LNCaP clone FGC (cell line): ENCODE data around the gene SHTN1.

Experiments
- DNase-seq: peaks from one replicate; pipeline ENCODE4 v3.0.0-alpha.2; 2011; ENCODE audit warnings: low read depth
- H3K4me3 ChIP-seq: 2 replicates; pipeline ENCODE4 v1.5.1; 2011; ENCODE audit warnings: mild to moderate bottlenecking, low read depth, low read length, control low read depth
- TF ChIP-seq, protein P1 (sequence below): IDR thresholded peaks from 2 replicates; pipeline ENCODE4 v1.5.1; 2012; ENCODE audit warnings: mild to moderate bottlenecking; ENCODE audit not compliant: control insufficient read depth, insufficient read depth; ENCODE audit errors: extremely low read depth

SHTN1 gene

DNA sequence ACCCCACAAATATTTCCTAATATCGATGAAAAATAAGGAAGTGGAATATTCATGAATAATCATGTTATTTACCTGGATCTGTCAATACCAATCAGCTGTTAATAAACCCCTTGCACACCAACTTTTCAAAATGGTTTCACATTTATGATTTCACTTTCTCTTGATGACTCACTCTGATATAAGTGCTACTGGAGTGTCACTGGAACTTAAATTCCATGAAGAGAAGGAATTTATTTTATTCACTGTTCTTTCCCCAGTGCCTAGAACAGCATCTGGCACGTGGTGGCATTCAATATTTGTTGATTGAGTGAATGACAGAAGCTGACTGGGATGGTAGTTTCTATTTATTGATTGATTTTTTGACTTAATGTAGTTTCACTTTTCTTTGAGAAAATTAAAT, 159.2 kb downstream of the SHTN1 start:
- H3K4me3 ChIP-seq, result no peak overlapping the region

DNA sequence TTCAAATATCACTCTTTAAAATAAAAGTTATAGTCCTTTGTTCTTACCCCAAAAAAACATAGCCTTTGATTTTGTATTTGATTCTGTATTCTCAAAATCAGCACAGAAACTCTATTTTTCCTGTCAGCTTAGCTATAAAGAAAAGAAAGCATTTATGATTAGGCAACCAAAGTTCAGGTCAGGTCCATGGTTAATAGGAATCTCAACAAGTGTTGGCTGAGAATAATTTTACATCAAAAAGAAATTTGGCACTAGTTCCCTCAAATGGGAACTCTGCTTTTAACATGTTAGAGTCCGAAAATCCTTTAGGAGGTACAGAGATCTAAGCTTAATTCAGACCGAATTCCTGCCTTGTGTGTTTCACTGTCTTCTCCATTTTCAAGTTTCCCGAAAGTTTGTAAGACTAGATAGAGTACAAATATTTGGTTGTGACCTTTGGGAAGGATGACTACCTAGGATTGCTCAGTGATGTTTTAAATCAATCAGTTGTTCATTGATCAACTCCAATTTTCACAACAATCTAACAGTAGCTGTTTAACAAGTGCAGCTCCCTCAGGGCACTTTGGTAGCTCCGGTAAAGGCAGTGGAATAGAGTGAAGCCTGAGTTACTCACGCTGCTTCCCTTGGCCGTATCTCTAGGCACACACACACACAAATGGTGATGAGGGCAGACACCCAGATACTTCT, 164.5 kb downstream of the SHTN1 start:
- TF ChIP-seq, protein P1, sequence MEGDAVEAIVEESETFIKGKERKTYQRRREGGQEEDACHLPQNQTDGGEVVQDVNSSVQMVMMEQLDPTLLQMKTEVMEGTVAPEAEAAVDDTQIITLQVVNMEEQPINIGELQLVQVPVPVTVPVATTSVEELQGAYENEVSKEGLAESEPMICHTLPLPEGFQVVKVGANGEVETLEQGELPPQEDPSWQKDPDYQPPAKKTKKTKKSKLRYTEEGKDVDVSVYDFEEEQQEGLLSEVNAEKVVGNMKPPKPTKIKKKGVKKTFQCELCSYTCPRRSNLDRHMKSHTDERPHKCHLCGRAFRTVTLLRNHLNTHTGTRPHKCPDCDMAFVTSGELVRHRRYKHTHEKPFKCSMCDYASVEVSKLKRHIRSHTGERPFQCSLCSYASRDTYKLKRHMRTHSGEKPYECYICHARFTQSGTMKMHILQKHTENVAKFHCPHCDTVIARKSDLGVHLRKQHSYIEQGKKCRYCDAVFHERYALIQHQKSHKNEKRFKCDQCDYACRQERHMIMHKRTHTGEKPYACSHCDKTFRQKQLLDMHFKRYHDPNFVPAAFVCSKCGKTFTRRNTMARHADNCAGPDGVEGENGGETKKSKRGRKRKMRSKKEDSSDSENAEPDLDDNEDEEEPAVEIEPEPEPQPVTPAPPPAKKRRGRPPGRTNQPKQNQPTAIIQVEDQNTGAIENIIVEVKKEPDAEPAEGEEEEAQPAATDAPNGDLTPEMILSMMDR, result no peak
- DNase-seq, result no peak
- H3K4me3 ChIP-seq, result no peak overlapping the region

More for the DNA sequence above, 159.2 kb downstream of the SHTN1 start:
- DNase-seq, result no peak
- TF ChIP-seq, protein P1, result no peak

DNA sequence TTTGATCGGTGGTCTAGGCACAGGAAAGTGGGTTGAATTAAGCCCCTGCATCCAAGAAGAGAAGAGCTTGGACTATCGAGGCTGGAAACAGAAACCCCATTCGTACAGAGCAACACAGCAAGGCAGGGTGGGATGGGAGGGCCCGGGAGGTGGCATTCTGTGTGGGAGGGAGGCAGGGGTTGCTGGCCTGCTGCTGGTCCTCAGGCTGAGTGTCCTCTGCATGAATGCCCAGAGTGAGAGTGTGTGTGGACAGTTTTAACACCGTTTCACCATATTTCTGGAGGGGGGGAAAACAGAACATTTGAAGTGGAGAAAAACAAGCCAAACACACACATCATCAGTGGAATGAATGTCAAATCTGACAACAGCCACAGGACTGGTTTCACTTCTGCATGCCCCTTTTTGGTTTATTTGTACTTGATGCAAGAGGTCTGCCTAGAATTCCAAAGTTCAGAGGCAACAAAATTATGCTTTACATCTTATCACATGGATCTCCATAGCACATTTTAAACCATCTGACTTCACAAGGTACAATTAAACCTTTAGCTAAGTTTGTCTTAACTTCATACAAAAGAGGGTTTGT, 166.8 kb downstream of the SHTN1 start:
- DNase-seq, result no peak
- TF ChIP-seq, protein P1, result no peak
- H3K4me3 ChIP-seq, result no peak overlapping the region

DNA sequence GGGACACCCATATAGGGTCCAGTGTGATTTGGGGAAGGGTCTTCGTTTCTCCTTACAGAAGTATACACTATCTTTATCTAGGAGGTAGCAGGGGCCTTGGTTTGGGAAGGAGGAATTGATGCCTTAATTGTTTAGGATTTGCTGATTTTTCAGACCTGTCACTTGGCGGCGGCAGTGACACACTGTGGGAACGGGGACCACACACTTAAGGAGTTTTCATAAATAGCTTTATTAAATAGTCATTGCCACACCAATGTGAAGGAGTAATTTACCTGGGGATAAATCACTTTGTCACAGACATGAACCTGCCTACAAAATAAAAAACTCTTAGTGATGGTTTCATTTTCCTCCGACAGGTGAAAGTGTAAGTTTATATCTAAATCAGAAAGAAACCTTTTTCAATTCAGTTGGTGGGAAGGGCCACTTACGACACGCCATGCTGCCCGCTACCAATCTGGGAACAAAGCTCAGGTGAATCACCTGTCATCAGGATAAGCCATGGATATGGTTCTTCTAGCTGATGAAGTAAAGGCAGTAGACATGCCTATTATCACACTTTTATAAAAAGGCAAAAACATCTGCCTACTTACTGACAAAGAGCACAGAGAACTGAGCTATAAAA, 168.0 kb downstream of the SHTN1 start:
- TF ChIP-seq, protein P1, result 0 out of 2 replicates have a peak, but pooled peaks have one; percentile 18
- no peak overlapping the region for H3K4me3 ChIP-seq
- DNase-seq, result no peak

DNA sequence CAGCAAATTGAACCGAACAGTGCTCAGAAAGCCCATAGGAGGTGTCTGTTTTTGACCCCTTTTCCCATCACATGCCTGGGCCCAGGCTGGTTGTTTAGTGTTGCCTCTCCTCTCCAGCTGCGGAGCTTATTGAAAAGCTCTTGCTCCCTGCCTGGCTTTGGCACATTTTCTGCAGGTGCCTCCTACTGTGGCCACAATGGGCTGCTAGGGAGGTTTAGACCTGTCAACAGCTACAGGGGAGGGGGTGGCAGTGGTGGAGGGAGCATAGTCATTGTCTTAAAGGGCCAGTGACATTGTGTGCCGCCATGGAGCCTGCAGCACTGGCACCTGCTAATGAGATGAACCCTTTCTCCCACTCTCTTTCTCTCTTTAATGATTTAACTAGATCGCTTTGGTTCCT, 168.9 kb downstream of the SHTN1 start:
- H3K4me3 ChIP-seq, result no peak overlapping the region
- DNase-seq, result no peak
- TF ChIP-seq, protein P1, result no peak

DNA sequence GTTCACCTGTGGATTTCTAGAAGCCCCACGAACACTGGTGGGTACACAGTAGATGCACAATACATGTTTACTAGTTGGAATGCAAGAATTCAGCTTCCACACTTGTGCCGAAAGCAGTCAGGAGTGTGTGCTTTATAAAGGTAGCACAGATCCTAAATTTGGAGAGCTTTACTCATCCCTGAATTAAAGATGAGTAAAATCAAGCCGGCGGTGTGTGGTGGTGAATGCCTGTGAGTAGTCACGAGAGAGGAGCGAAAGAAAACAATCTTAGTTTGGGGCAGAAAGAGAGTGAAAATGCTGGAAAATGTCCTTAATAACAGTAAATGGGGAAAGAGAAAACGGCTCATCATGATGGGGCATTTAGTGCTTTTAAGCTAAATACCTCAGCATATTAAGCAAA, 169.3 kb downstream of the SHTN1 start:
- DNase-seq, result no peak
- no peak overlapping the region for H3K4me3 ChIP-seq
- TF ChIP-seq, protein P1, result no peak
